ENCODE data around the gene DGKQ. TPM values are rescaled to one million over a fixed set of nuclear protein-coding genes. Genes with fewer than 3 reads are reported as not detected.
A peak's percentile ranks its signal among the peaks of the same experiment; 100 is the strongest.

DGKQ gene
- polyA plus RNA-seq (ENCODE audit: insufficient read length in 3 of 3): 10 to 100 TPM in 1 of 3 donors, 1 to 10 TPM in 2; 5.5 to 10.4 (median 8.6) TPM
- long read RNA-seq, donor 1: 0 reads
- long read RNA-seq, donor 2: 0 reads
- long read RNA-seq, donor 3, full-length matches to known transcripts: 1 of 1 reads
- long read RNA-seq, donor 3, partial matches to known transcripts: 0 of 1 reads
- long read RNA-seq, donor 3, other reads (novel, unspliced or antisense): 0 of 1 reads
- long read RNA-seq, donor 4: 0 reads
- long read RNA-seq, donor 5: 0 reads
- long read RNA-seq, donor 6: 0 reads
- long read RNA-seq, donor 7: 0 reads
- long read RNA-seq, donor 8: 0 reads
- long read RNA-seq, donor 9: 0 reads
- long read RNA-seq, donor 10: 0 reads
- long read RNA-seq, donor 11: 0 reads
- long read RNA-seq, donor 12: 0 reads
- long read RNA-seq, donor 13: 0 reads
- long read RNA-seq, donor 14: 0 reads
- long read RNA-seq, donor 15: 0 reads
- long read RNA-seq, donor 16, partial matches to known transcripts: 14 of 20 reads
- long read RNA-seq, donor 16, other reads (novel, unspliced or antisense): 6 of 20 reads

DNA sequence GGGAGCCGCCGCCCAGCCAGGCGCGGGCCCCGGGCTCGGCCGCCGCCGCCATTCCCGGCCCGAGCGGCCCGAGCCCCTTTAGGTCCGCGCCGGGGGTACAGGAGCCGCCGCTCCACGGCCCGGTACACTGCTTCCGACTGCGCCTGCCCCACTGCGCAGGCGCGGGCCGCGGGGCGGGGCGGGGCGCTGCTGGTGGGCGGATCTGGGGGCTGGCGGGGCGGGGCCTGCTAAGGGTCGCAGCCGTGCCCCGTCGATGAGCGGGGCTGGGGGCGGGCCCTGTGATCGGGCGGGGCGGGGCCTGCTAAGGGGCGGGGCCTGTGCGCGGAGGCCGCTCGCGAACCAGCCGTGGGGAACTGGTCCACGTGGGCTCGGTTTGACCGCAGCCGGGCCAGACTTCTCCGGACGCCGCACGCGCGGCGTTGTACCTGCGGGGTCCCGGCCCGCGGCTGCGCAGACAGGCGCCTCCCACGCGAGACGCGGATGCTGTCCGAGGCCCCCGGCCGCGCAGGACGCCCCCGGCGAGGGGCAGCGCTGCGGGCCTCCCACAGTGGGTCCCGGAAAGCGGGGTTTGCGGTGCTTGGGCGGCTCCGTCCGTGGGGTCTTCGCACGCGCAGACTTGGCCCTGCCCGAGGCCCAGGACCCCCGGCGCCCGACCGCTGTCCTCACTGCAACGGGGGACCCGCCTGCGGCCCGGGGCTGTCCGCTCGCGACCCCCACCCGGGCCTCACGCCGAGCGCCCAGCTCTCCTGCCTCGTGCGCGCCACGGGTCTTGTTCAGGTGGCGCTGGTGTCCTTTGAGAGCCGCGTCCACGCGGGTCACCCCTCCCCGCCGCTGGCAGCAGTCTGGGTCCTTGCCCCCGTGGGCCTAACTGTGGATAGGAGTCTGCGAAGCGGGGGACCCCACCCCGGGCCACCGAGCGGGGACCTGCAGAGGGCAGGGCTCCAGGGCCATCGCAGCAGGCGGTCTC lies at the start of gene DGKQ:
Gene DGKQ (minus strand): TSS at position 139 of the 967 bp plus-strand sequence. CDS start 87 bp downstream, at position 52.
- DNase-seq (ENCODE audit: extremely low read depth in 1 of 11, low read depth in 9 of 11, low spot score in 4 of 11): peak in 6 of 11 donors; percentile 61 to 77 (median 74)

GRCh38 chr4:1022739-1023066 lies 49.3 kb upstream of the DGKQ start:
- DNase-seq (ENCODE audit: extremely low read depth in 1 of 11, low read depth in 9 of 11, low spot score in 4 of 11): no peak

DNA sequence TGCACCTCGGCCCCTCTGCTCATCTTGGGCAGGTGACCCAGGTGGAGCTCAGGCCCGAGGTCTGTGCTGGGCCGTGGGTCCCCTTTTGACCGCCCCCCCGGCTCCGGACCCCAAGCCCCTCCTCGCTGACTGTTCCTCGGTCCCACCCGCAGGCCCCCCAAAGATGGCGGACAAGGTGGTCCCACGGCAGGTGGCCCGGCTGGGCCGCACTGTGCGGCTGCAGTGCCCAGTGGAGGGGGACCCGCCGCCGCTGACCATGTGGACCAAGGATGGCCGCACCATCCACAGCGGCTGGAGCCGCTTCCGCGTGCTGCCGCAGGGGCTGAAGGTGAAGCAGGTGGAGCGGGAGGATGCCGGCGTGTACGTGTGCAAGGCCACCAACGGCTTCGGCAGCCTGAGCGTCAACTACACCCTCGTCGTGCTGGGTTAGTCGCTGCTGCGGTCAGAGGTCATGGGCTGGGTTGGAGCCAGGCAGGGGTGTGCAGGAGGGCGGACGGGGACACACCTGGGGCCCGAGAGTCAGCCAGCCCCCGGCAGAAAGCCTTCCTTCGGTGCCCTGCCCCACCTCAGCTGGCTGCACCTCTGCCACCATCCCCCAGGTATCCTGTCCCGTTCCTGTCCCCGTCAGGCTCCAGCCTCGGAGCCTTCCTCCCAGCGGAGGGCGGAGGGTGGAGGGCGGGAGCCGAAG lies 48.8 kb upstream of the DGKQ start:
- DNase-seq (ENCODE audit: extremely low read depth in 1 of 11, low read depth in 9 of 11, low spot score in 4 of 11): no peak

GRCh38 chr4:1021386-1022050 lies 48.1 kb upstream of the DGKQ start:
- no peak for DNase-seq (ENCODE audit: extremely low read depth in 1 of 11, low read depth in 9 of 11, low spot score in 4 of 11)

DNA sequence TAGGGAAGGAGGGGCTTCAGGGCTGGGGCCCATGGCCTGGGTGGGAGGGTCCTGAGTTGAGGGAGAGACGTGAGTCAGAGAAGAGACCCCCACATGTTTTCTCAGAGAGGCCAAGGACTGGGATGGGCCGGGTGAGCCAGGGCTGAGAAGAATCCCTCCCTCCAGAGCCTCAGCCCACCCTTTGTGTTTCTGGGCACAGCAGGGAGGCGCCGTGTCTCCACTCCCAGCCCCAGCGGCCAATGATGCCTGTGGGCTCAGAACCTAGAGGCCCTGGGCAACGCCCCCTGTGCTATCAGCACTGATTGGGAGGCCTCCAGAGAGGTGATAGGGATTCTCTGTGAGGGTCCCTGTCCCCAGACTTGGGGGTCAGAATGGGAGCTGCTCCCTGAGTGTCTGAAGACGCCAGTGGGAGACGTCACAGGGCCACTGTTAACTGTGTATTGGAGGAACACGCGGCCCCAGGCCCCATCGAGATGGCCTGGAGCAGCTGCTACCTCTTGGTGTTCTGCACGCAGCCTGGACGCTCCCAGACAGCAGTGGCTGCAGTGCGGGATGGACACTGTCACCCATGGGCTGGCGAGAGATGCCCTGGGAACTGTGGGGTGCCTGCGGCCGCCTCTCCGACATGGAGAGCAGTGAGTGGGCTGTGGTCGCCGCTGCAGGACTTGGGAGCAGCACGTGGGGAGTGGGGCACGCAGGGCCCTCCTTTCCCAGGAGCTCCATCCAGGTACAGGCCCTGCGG lies 46.5 kb upstream of the DGKQ start:
- no peak for DNase-seq (ENCODE audit: extremely low read depth in 1 of 11, low read depth in 9 of 11, low spot score in 4 of 11)

DNA sequence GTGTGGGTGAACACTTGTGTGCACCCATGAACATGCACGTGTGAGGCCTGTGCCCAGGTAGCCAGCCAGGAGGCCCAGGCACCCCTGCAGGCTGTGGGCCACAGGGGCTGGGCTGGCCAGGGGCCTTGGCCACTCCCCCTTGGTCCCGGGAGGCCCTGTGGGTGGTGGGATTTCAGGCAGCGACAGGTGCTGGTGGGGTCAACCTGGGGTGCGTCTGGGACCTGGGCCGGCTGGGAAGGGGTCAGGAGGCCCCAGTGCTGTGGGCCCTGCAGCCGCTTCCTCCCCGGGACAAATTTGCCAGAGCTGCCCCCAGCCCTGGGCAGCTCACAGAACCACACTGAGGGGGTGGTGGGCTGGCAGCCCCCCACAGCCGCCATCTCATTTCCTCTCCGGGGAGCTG lies 46.0 kb upstream of the DGKQ start:
- no peak for DNase-seq (ENCODE audit: extremely low read depth in 1 of 11, low read depth in 9 of 11, low spot score in 4 of 11)

GRCh38 chr4:1018147-1019020 lies 45.0 kb upstream of the DGKQ start:
- DNase-seq (ENCODE audit: extremely low read depth in 1 of 11, low read depth in 9 of 11, low spot score in 4 of 11): no peak

DNA sequence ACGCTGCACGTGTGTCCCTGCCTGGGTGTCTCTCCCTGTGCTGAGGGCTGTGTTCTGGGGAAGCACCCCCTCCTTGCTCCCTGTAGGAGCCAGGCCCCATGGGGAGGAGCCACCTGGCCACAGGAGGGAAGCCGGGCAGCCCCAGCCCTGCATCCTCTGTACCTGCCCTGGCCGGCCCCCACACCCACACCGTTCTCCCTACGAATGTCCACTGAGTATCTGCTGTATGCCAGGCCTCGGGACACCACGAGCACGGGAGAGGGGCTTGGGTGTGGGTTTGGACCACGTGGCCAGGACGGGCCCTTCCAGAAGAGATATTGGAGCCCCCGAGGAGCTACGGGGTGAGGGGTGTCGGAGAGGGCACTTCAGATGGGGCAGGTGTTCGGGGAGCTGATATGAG lies 44.3 kb upstream of the DGKQ start:
- DNase-seq (ENCODE audit: extremely low read depth in 1 of 11, low read depth in 9 of 11, low spot score in 4 of 11): no peak

DNA sequence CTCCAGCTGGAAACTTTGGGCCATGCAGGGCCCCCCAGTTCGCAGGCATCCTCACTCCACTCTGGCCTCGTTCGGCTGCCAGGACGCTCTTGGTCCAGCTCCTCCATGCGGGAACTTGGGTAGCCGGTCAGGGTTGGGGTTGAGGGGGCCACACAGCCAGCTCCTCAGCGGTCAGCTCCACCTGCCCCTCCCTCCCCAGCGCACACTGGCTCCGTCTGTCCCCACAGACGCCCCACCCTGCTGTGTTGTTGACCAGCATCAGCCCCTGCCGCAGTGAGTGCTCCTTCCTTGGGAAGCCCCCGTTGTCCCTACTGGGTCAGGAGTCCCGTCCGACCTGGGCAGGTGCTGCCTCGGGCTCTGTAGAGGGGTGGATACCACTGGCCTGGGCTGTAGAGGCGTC lies 43.8 kb upstream of the DGKQ start:
- DNase-seq (ENCODE audit: extremely low read depth in 1 of 11, low read depth in 9 of 11, low spot score in 4 of 11): no peak

GRCh38 chr4:1015746-1016145 lies 42.4 kb upstream of the DGKQ start:
- DNase-seq (ENCODE audit: extremely low read depth in 1 of 11, low read depth in 9 of 11, low spot score in 4 of 11): no peak

DNA sequence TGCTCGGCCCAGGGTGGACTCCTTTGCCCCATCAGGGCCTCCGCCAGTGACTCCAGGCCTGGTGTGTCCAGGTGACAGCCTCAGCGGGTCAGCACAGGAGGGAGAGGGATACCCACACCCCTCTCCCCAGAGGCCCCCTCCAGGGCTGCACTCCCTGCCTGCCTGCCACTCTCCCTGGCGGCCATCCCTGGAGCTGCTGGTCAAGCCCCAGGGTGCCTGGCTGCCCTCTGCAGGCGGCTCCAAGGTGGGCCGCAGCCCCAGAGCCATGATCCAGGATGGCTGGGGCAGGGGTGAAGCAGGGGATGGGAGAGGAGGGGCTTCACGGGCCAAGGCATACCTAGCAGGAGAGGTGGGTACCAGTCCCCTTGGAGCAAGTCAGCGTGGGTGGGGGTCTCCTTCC lies 41.8 kb upstream of the DGKQ start:
- DNase-seq (ENCODE audit: extremely low read depth in 1 of 11, low read depth in 9 of 11, low spot score in 4 of 11): no peak

GRCh38 chr4:1014291-1015167 lies 41.2 kb upstream of the DGKQ start:
- DNase-seq (ENCODE audit: extremely low read depth in 1 of 11, low read depth in 9 of 11, low spot score in 4 of 11): no peak

DNA sequence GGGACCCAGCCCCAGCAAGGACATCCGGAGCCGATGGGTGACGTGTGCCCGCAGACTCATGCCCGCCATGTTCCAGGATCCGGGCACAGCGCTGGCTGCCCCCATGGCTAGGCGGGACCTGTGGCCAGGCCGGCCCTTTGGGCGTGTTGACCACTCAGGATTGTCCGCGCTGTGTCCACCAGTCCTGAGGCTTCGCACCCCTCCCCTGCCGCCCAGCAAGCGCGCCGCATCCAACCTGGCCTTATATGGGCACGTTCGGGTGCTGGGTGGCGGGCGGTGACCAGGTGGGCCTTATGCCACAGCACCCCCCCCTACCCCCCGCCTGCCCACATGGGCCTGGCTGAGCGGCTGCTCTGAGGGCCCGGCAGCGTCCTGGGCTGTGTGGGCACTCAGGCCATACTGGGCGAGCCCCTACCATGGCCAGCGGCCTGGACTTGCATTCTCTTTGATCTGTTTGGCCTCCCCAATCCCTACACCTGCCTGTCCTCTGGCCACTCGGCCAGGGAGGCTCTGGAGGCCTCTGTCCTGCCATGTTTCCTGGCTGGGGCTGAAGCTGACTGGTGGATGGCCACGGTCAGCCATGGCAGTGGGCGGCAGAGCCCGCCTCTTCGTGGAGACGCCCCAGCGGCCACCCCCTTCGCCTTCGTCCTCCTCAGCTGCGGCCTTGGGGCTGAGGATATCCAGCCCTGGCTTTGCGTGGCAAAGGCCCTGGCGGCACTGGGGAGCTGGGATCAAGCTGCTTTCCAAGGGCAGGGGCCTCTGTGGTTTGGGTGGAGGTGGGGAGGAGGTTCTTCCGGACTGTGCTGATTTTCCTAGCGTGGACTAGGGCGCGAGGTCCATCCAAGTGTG lies 40.1 kb upstream of the DGKQ start:
- DNase-seq (ENCODE audit: extremely low read depth in 1 of 11, low read depth in 9 of 11, low spot score in 4 of 11): no peak

- no peak for DNase-seq (ENCODE audit: extremely low read depth in 1 of 11, low read depth in 9 of 11, low spot score in 4 of 11)
These were observed 38.8 kb upstream of the DGKQ start for GRCh38 chr4:1012034-1012739.

GRCh38 chr4:1011666-1012033 lies 38.3 kb upstream of the DGKQ start:
- DNase-seq (ENCODE audit: extremely low read depth in 1 of 11, low read depth in 9 of 11, low spot score in 4 of 11): no peak
